Ascending aorta (tissue), 2 donors: Measurements from ENCODE around the gene DENND1C. TPM values are rescaled to one million over a fixed set of nuclear protein-coding genes. Genes with fewer than 3 reads are reported as not detected.

ENCODE experiments used
- DNase-seq, 2 donors: peaks; one replicate each; pipeline ENCODE4 v3.0.0-alpha.2; 2019; ENCODE audit warnings: low spot score in 2 of 2
- H3K27ac ChIP-seq, 2 donors: fragments of 200-600 bp; sonication (generic); one replicate each; pipeline ENCODE4 v1.5.1; 2016 to 2017; ENCODE audit warnings: mild to moderate bottlenecking in 1 of 2
- H3K27me3 ChIP-seq: fragments of 200-600 bp; sonication (generic); one replicate; pipeline ENCODE4 v1.5.1; 2017
- H3K36me3 ChIP-seq, 2 donors: fragments of 200-600 bp; sonication (generic); one replicate each; pipeline ENCODE4 v1.5.1; 2016
- H3K4me1 ChIP-seq, 2 donors: fragments of 200-600 bp; sonication (generic); one replicate each; pipeline ENCODE4 v1.5.1; 2016 to 2017; ENCODE audit warnings: mild to moderate bottlenecking in 1 of 2
- H3K4me3 ChIP-seq, 2 donors: fragments of 200-600 bp; sonication (generic); one replicate each; pipeline ENCODE4 v1.5.1; 2016 to 2017; ENCODE audit warnings: mild to moderate bottlenecking in 1 of 2
- H3K9me3 ChIP-seq, 2 donors: fragments of 200-600 bp; sonication (generic); one replicate each; pipeline ENCODE4 v1.5.1; 2016
- intact Hi-C: fragments of 100-400 bp; cut with DNase I; formaldehyde crosslinking; loops from one replicate; pipeline ENCODE4 v1.15.1; 2023
- total RNA-seq: library from RNA; depleted of rRNA; stranded (reverse); fragments of >200 nt; gene quantifications from one replicate; pipeline ENCODE4 v1.1.0, GENCODE V29; 2016
- TF ChIP-seq, protein P1 (sequence below), 3 experiments: fragments of 200-600 bp in 2 of 3; fragments of 450-650 bp in 1 of 3; sonication (generic) in 2 of 3; IDR thresholded peaks; one replicate each; pipeline ENCODE4 v1.5.1; 2016 to 2019; ENCODE audit warnings: antibody characterized with exemption in 3 of 3, mild to moderate bottlenecking in 1 of 3, moderate library complexity in 1 of 3

Gene DENND1C
- total RNA-seq, 1 donor from 2014 or later = 24.4 TPM

- intact Hi-C loops = loop anchor here (2.0 kb wide), 1 partner anchor 66 kb away; the partner anchor contains the start of gene GTF2F1
- H3K27ac ChIP-seq = peak overlapping the region; percentile 29 to 40
- H3K4me3 ChIP-seq = peak overlapping the region; percentile 72 to 79
- H3K27me3 ChIP-seq = no peaks in the 10 kb centered on the region
- DNase-seq = no peak
- peaks cover 15 to 25% of the 10 kb centered on the region in 2 donors for H3K36me3 ChIP-seq
- peaks cover 0 to 4% of the 10 kb centered on the region in 2 donors for H3K4me1 ChIP-seq
- peaks cover 0 to 4% of the 10 kb centered on the region in 2 donors for H3K9me3 ChIP-seq
- TF ChIP-seq, protein P1, sequence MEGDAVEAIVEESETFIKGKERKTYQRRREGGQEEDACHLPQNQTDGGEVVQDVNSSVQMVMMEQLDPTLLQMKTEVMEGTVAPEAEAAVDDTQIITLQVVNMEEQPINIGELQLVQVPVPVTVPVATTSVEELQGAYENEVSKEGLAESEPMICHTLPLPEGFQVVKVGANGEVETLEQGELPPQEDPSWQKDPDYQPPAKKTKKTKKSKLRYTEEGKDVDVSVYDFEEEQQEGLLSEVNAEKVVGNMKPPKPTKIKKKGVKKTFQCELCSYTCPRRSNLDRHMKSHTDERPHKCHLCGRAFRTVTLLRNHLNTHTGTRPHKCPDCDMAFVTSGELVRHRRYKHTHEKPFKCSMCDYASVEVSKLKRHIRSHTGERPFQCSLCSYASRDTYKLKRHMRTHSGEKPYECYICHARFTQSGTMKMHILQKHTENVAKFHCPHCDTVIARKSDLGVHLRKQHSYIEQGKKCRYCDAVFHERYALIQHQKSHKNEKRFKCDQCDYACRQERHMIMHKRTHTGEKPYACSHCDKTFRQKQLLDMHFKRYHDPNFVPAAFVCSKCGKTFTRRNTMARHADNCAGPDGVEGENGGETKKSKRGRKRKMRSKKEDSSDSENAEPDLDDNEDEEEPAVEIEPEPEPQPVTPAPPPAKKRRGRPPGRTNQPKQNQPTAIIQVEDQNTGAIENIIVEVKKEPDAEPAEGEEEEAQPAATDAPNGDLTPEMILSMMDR (IDR thresholded peaks at IDR 0.05) = no peak
These were observed 22.8 kb downstream of the DENND1C start for GRCh38 chr19:6458695-6459261.

DNA sequence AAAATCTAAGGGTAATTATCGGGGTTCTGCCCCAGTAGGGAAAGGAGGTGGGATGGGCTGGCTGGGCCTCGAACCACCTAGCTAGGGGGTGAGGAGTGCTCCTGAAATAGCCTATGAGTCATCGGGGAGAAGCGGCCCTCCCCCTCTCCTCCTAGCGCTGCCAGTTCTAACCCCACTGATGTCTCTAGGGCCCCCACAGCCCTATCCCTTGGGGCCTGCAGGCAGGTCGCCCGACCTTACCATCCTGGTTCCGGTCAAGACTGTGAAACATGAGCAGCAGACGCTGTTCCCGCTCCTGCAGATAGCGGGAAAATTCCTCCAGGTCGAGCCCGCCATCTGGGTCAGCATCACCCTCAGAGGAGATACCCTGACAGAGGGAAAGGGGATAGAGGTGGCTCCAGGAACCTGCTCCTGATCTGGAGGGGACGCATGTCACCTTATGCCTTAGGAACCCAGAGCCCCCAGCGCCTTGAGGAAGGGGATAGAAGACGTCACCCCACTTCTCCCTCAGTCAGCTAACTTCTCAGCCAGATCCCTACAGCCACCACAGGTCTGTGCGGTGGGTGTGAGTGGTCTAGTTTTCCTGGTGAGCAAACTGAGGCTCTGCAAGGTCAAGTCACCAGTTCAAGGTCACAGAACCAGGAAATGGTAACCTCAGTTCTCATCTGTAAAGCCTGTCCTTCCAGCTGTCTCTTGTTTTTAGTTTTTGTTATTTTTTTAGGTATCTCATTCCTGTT is 23.5 kb downstream of the DENND1C start:
- peak overlapping the region; percentile 72 to 79 for H3K4me3 ChIP-seq
- no peaks in the 10 kb centered on the region for H3K27me3 ChIP-seq
- no peak for DNase-seq
- intact Hi-C loops = loop anchor here (2.0 kb wide), 1 partner anchor 65 kb away; the partner anchor contains the start of gene GTF2F1
- peak overlapping the region in 1 of 2 donors; percentile 40 for H3K27ac ChIP-seq
- H3K36me3 ChIP-seq = peaks cover 21 to 31% of the 10 kb centered on the region in 2 donors
- TF ChIP-seq, protein P1 (IDR thresholded peaks at IDR 0.05) = no peak
- peaks cover 0 to 5% of the 10 kb centered on the region in 2 donors for H3K9me3 ChIP-seq
- H3K4me1 ChIP-seq = peaks cover 0 to 4% of the 10 kb centered on the region in 2 donors

DNA sequence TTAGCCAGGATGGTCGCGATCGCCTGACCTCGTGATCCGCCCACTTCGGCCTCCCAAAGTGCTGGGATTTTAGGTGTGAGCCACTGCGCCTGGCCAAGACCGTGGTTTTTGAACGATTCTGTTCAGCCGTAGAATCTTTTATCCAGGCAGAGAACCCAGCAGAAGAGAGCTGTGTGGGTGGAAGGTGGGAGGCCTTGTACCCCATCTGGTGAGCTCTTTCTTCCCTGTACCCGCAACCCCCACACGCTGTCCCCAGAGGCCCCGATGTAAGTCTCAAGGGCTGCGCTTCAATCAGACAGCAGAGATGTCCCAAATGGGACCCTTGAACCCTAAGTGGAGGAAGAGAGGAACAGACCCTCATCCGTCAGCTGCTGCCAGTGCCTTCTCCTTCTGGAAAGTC is 25.7 kb downstream of the DENND1C start:
- H3K27ac ChIP-seq = no peak overlapping the region
- DNase-seq = no peak
- H3K4me3 ChIP-seq = no peak overlapping the region
- H3K36me3 ChIP-seq = peaks cover 28 to 49% of the 10 kb centered on the region in 2 donors
- TF ChIP-seq, protein P1 (IDR thresholded peaks at IDR 0.05) = no peak
- intact Hi-C loops = no loop called here
- peaks cover 0 to 5% of the 10 kb centered on the region in 2 donors for H3K9me3 ChIP-seq
- no peaks in the 10 kb centered on the region for H3K27me3 ChIP-seq
- peaks cover 0 to 3% of the 10 kb centered on the region in 2 donors for H3K4me1 ChIP-seq

- Histone ChIP-seq H3K27ac (no peak overlapping the region), H3K9me3 (peaks cover 0 to 5% of the 10 kb centered on the region in 2 donors), H3K27me3 (no peaks in the 10 kb centered on the region), H3K4me3 (no peak overlapping the region), H3K36me3 (peaks cover 28 to 54% of the 10 kb centered on the region in 2 donors), H3K4me1 (no peaks in the 10 kb centered on the region)
- DNase-seq = no peak
- TF ChIP-seq, protein P1 (IDR thresholded peaks at IDR 0.05) = no peak
- intact Hi-C loops = no loop called here
These were observed 27.5 kb downstream of the DENND1C start for GRCh38 chr19:6453951-6454565.

DNA sequence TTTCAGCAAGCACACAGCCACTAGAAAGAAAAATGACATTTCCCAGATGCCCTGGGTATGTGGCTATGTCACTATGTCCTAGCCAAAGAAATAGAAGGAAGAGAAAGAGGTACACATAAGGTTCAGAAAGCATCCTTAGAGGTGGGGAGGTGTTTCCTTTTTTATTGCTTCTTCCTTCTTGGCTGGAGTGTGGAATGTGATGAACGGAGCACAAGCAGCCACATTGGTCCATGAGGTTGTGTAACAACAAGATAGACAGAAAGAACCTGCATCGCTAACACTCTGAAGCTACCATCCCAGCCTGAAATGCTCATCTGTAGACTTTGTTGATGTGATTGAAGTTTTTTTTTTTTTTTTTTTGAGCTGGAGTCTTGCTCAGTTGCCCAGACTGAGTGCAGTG is 28.7 kb downstream of the DENND1C start:
- H3K4me3 ChIP-seq = no peak overlapping the region
- intact Hi-C loops = no loop called here
- H3K27ac ChIP-seq = no peak overlapping the region
- no peaks in the 10 kb centered on the region for H3K27me3 ChIP-seq
- DNase-seq = no peak
- TF ChIP-seq, protein P1 (IDR thresholded peaks at IDR 0.05) = no peak
- peaks cover 0 to 5% of the 10 kb centered on the region in 2 donors for H3K9me3 ChIP-seq
- H3K36me3 ChIP-seq = peaks cover 28 to 54% of the 10 kb centered on the region in 2 donors
- no peaks in the 10 kb centered on the region for H3K4me1 ChIP-seq
